H1 (cell line): Measurements from ENCODE around the gene PLSCR1. TPM values are rescaled to one million over a fixed set of nuclear protein-coding genes. Genes with fewer than 3 reads are reported as not detected.

Experiments
- ASH2L ChIP-seq: fragments of 200-600, 300-600 bp; sonication (generic); IDR thresholded peaks from one replicate; pipeline ENCODE4 v1.7.1; 2017; ENCODE audit warnings: low read length
- polyA plus RNA-seq, 7 experiments: library from polyadenylated mRNA; depleted of rRNA in 3 of 7; stranded (reverse) in 5 of 7; unstranded in 2 of 7; fragments of >200 nt in 5 of 7; fragments of 200-250 nt in 2 of 7; gene quantifications; 1 replicate in 5 of 7; 2 replicates in 1 of 7; 4 replicates in 1 of 7; pipeline versions ENCODE4 v1.2.1 to v1.2.3, GENCODE V29; 2011 to 2013; ENCODE audit warnings: missing spikeins in 2 of 7, mixed read lengths in 2 of 7
- total RNA-seq: library from RNA; stranded (reverse); fragmentation: NEBNext Ultra II Directional; extraction: Animal tissue kit (Norgen Biotek cat#: 25700); gene quantifications from 2 replicates; pipeline ENCODE4 v1.2.1, GENCODE V29; 2021
- TF ChIP-seq, protein P1 (sequence below): fragments of 300-600 bp; sonication (generic); IDR thresholded peaks from 2 replicates; pipeline ENCODE4 v1.7.1; 2012; ENCODE audit warnings: low read length, moderate library complexity, mild to moderate bottlenecking, inconsistent platforms; ENCODE audit not compliant: insufficient replicate concordance

The PLSCR1 gene
- total and polyA plus RNA-seq, 2 of the 8 experiments (the other 6 are each of a cell fraction or from before 2014, with no cell fraction given): 32.2 to 48.5 TPM

DNA sequence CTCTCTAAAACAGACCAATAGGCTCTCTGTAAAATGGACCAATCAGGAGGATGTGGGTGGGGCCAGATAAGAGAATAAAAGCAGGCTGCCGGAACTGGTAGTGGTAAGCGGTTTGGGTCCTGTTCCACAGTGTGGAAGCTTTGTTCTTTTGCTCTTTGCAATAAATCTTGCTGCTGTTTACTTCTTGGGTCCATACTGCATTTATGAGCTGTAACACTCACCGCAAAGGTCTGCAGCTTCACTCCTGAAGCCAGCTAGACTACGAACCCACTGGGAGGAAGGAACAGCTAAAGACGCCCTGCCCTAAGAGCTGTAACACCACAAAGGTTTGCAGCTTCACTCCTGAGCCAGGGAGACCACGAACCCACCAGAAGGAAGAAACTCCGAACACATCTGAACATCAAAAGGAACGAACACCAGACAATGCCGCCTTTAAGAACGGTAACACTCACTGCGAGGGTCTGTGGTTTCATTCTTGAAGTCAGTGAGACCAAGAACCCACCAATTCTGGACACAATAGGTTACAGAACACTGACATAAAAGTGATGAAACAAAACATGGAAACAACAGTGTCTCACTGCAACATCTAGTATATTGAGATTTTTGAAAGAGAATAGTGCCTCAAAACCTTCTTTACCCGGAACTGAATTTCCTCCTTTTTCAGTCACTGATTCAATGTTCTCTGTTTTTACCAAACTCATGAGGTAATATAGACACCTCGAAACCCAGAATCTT is 46.2 kb downstream of the PLSCR1 start (continued):
- TF ChIP-seq, protein P1, sequence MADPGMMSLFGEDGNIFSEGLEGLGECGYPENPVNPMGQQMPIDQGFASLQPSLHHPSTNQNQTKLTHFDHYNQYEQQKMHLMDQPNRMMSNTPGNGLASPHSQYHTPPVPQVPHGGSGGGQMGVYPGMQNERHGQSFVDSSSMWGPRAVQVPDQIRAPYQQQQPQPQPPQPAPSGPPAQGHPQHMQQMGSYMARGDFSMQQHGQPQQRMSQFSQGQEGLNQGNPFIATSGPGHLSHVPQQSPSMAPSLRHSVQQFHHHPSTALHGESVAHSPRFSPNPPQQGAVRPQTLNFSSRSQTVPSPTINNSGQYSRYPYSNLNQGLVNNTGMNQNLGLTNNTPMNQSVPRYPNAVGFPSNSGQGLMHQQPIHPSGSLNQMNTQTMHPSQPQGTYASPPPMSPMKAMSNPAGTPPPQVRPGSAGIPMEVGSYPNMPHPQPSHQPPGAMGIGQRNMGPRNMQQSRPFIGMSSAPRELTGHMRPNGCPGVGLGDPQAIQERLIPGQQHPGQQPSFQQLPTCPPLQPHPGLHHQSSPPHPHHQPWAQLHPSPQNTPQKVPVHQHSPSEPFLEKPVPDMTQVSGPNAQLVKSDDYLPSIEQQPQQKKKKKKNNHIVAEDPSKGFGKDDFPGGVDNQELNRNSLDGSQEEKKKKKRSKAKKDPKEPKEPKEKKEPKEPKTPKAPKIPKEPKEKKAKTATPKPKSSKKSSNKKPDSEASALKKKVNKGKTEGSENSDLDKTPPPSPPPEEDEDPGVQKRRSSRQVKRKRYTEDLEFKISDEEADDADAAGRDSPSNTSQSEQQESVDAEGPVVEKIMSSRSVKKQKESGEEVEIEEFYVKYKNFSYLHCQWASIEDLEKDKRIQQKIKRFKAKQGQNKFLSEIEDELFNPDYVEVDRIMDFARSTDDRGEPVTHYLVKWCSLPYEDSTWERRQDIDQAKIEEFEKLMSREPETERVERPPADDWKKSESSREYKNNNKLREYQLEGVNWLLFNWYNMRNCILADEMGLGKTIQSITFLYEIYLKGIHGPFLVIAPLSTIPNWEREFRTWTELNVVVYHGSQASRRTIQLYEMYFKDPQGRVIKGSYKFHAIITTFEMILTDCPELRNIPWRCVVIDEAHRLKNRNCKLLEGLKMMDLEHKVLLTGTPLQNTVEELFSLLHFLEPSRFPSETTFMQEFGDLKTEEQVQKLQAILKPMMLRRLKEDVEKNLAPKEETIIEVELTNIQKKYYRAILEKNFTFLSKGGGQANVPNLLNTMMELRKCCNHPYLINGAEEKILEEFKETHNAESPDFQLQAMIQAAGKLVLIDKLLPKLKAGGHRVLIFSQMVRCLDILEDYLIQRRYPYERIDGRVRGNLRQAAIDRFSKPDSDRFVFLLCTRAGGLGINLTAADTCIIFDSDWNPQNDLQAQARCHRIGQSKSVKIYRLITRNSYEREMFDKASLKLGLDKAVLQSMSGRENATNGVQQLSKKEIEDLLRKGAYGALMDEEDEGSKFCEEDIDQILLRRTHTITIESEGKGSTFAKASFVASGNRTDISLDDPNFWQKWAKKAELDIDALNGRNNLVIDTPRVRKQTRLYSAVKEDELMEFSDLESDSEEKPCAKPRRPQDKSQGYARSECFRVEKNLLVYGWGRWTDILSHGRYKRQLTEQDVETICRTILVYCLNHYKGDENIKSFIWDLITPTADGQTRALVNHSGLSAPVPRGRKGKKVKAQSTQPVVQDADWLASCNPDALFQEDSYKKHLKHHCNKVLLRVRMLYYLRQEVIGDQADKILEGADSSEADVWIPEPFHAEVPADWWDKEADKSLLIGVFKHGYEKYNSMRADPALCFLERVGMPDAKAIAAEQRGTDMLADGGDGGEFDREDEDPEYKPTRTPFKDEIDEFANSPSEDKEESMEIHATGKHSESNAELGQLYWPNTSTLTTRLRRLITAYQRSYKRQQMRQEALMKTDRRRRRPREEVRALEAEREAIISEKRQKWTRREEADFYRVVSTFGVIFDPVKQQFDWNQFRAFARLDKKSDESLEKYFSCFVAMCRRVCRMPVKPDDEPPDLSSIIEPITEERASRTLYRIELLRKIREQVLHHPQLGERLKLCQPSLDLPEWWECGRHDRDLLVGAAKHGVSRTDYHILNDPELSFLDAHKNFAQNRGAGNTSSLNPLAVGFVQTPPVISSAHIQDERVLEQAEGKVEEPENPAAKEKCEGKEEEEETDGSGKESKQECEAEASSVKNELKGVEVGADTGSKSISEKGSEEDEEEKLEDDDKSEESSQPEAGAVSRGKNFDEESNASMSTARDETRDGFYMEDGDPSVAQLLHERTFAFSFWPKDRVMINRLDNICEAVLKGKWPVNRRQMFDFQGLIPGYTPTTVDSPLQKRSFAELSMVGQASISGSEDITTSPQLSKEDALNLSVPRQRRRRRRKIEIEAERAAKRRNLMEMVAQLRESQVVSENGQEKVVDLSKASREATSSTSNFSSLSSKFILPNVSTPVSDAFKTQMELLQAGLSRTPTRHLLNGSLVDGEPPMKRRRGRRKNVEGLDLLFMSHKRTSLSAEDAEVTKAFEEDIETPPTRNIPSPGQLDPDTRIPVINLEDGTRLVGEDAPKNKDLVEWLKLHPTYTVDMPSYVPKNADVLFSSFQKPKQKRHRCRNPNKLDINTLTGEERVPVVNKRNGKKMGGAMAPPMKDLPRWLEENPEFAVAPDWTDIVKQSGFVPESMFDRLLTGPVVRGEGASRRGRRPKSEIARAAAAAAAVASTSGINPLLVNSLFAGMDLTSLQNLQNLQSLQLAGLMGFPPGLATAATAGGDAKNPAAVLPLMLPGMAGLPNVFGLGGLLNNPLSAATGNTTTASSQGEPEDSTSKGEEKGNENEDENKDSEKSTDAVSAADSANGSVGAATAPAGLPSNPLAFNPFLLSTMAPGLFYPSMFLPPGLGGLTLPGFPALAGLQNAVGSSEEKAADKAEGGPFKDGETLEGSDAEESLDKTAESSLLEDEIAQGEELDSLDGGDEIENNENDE: no peak
- TF ChIP-seq ASH2L: no peak
